Putamen (tissue), 1 donor: Measurements from ENCODE around the gene KLHDC7A.

Experiments
- DNase-seq: peaks from one replicate; pipeline ENCODE4 v3.0.0-alpha.2; 2016; ENCODE audit warnings: low spot score

The KLHDC7A gene

GRCh38 chr1:18473195-18473815 is 7.4 kb upstream of the KLHDC7A start:
- DNase-seq, result no peak

- DNase-seq, result no peak
Measured at GRCh38 chr1:18474559-18475175, 6.1 kb upstream of the KLHDC7A start.

GRCh38 chr1:18475234-18475905 is 5.4 kb upstream of the KLHDC7A start:
- DNase-seq, result no peak

- DNase-seq, result no peak
Measured at GRCh38 chr1:18479454-18479853, 1.3 kb upstream of the KLHDC7A start.

GRCh38 chr1:18481190-18481920 is 625 bp downstream of the KLHDC7A start:
- no peak for DNase-seq

- DNase-seq, result no peak
Measured at GRCh38 chr1:18481921-18482701, 1.4 kb downstream of the KLHDC7A start.

- DNase-seq, result no peak
Measured at GRCh38 chr1:18482721-18483425, 2.1 kb downstream of the KLHDC7A start.

GRCh38 chr1:18484276-18484675 is 3.5 kb downstream of the KLHDC7A start:
- no peak for DNase-seq

- DNase-seq, result no peak
Measured at GRCh38 chr1:18484721-18485120, 4.0 kb downstream of the KLHDC7A start.

GRCh38 chr1:18485227-18485626 is 4.5 kb downstream of the KLHDC7A start:
- no peak for DNase-seq

GRCh38 chr1:18486195-18486594 is 5.5 kb downstream of the KLHDC7A start:
- DNase-seq, result no peak

- no peak for DNase-seq
Measured at GRCh38 chr1:18489417-18490143, 8.8 kb downstream of the KLHDC7A start.

- no peak for DNase-seq
Measured at GRCh38 chr1:18491168-18491567, 10.4 kb downstream of the KLHDC7A start.

GRCh38 chr1:18494304-18494703 is 13.6 kb downstream of the KLHDC7A start:
- no peak for DNase-seq

GRCh38 chr1:18495635-18496034 is 14.9 kb downstream of the KLHDC7A start:
- DNase-seq, result no peak

GRCh38 chr1:18496056-18496455 is 15.3 kb downstream of the KLHDC7A start:
- no peak for DNase-seq

- no peak for DNase-seq
Measured at GRCh38 chr1:18496497-18497235, 15.9 kb downstream of the KLHDC7A start.

- no peak for DNase-seq
Measured at GRCh38 chr1:18501833-18502232, 21.1 kb downstream of the KLHDC7A start.

- DNase-seq, result no peak
Measured at GRCh38 chr1:18504609-18505008, 23.9 kb downstream of the KLHDC7A start.

GRCh38 chr1:18505666-18506065 is 24.9 kb downstream of the KLHDC7A start:
- DNase-seq, result no peak
